WTC11 (cell line): Measurements from ENCODE around the gene MAPKAP1.

ENCODE experiments used
- ATF2 ChIP-seq: sonication (generic); formaldehyde crosslinking; IDR thresholded peaks from 2 replicates; pipeline ENCODE4 v1.8.1; 2022; ENCODE audit warnings: low read depth, missing genetic modification reagents, borderline replicate concordance
- FOXK1 ChIP-seq: sonication (generic); formaldehyde crosslinking; IDR thresholded peaks from 2 replicates; pipeline ENCODE4 v1.8.0; 2022; ENCODE audit warnings: mild to moderate bottlenecking, moderate library complexity, missing genetic modification reagents
- FOXP1 ChIP-seq: sonication (generic); formaldehyde crosslinking; IDR thresholded peaks from 2 replicates; pipeline ENCODE4 v1.8.0; 2022; ENCODE audit warnings: missing genetic modification reagents, mild to moderate bottlenecking, moderate library complexity, borderline replicate concordance
- JUN ChIP-seq: sonication (generic); formaldehyde crosslinking; IDR thresholded peaks from 2 replicates; pipeline ENCODE4 v1.8.0; 2023; ENCODE audit warnings: mild to moderate bottlenecking, missing genetic modification reagents
- NFATC4 ChIP-seq: fragments of 250-450 bp; sonication (Bioruptor Pico); IDR thresholded peaks from 2 replicates; pipeline ENCODE4 v1.9.0; 2021; ENCODE audit warnings: mild to moderate bottlenecking
- SP1 ChIP-seq: sonication (generic); formaldehyde crosslinking; conservative IDR thresholded peaks from 2 replicates; pipeline ENCODE4 v1.8.1; 2022; ENCODE audit warnings: missing genetic modification reagents
- STAT6 ChIP-seq: sonication (generic); formaldehyde crosslinking; conservative IDR thresholded peaks from 2 replicates; pipeline ENCODE4 v1.8.1; 2023; ENCODE audit warnings: mild to moderate bottlenecking, low read depth, missing genetic modification reagents, moderate library complexity
- ZNF121 ChIP-seq: sonication (generic); formaldehyde crosslinking; IDR thresholded peaks from 2 replicates; pipeline ENCODE4 v1.8.0; 2023; ENCODE audit warnings: missing genetic modification reagents
- TF ChIP-seq, protein P1 (sequence below): fragments of 200-600 bp; IDR thresholded peaks from 2 replicates; pipeline ENCODE4 v1.8.0; 2022; ENCODE audit warnings: antibody characterized with exemption
- TF ChIP-seq, protein P2 (sequence below): sonication (generic); formaldehyde crosslinking; IDR thresholded peaks from 2 replicates; pipeline ENCODE4 v1.8.1; 2023; ENCODE audit warnings: mild to moderate bottlenecking, missing genetic modification reagents, moderate library complexity

- TF ChIP-seq FOXK1 (no peak), NFATC4 (CRISPR knock-in tag) (no peak), FOXP1 (CRISPR knock-in tag) (no peak), SP1 (CRISPR knock-in tag) (no peak), STAT6 (no peak), JUN (CRISPR knock-in tag) (no peak), ZNF121 (CRISPR knock-in tag) (no peak), ATF2 (CRISPR knock-in tag) (no peak)
- TF ChIP-seq, protein P1, sequence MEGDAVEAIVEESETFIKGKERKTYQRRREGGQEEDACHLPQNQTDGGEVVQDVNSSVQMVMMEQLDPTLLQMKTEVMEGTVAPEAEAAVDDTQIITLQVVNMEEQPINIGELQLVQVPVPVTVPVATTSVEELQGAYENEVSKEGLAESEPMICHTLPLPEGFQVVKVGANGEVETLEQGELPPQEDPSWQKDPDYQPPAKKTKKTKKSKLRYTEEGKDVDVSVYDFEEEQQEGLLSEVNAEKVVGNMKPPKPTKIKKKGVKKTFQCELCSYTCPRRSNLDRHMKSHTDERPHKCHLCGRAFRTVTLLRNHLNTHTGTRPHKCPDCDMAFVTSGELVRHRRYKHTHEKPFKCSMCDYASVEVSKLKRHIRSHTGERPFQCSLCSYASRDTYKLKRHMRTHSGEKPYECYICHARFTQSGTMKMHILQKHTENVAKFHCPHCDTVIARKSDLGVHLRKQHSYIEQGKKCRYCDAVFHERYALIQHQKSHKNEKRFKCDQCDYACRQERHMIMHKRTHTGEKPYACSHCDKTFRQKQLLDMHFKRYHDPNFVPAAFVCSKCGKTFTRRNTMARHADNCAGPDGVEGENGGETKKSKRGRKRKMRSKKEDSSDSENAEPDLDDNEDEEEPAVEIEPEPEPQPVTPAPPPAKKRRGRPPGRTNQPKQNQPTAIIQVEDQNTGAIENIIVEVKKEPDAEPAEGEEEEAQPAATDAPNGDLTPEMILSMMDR: no peak
- TF ChIP-seq, protein P2, sequence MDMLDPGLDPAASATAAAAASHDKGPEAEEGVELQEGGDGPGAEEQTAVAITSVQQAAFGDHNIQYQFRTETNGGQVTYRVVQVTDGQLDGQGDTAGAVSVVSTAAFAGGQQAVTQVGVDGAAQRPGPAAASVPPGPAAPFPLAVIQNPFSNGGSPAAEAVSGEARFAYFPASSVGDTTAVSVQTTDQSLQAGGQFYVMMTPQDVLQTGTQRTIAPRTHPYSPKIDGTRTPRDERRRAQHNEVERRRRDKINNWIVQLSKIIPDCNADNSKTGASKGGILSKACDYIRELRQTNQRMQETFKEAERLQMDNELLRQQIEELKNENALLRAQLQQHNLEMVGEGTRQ (CRISPR knock-in tag): no peak
These were observed 214.3 kb downstream of the MAPKAP1 start for GRCh38 chr9:125492719-125493118.
